Stimulated activated CD4-positive, alpha-beta T cell treated with anti-CD3 and anti-CD28 coated beads, Interleukin-1b, Interleukin-23, amount 100 ng/mL, for 4 hours (primary cell): ENCODE measurements around the gene CRYZL1.

Experiments
- DNase-seq, 2 donors: peaks; one replicate each; pipeline ENCODE4 v3.0.0-alpha.2; 2020; ENCODE audit warnings: low read depth in 2 of 2

CRYZL1 gene

DNA sequence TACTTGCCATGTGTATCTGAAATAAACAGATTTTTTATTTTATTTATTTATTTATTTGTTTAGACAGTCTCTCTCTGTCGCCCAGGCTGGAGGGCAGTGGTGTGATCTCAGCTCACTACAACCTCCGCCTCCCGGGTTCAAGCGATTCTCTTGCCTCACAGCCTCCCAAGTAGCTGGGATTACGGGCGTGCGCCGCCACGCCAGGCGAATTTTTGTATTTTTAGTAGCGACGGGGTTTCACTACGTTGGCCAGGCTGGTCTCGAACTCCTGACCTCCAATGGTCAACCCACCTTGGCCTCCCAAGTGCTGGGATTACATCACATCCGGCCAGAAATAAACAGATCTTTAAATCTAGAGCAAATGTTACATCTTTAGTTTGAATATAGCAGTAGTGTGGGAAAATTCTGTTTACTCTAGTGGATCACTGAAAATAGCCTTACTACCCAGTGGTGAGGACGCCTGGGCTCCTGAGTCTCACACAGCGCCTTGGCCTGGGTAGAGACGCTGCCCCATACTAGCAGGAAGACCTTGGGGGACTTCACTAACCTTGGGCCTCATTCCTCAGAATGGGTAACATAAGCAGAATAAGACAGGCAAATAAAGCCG lies 100.3 kb downstream of the CRYZL1 start:
- no peak for DNase-seq

DNA sequence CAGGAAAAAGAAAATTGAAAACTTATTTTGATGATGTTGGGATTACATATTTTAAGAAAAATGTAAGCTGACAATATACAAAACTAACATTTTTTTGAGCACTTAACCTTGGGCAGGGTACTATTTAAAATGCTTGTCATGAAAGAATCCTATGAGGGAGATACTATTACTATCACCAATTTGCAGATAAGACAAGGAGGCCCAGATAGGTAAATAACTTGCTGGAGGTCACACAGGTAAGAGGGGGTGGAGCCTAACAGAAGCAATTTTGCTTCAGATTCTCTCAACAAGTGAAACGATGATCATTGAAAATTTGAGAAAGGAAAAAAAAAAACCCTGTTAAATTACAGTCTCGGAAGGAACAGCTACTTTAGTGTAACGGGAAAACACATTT lies 100.8 kb downstream of the CRYZL1 start:
- no peak for DNase-seq

DNA sequence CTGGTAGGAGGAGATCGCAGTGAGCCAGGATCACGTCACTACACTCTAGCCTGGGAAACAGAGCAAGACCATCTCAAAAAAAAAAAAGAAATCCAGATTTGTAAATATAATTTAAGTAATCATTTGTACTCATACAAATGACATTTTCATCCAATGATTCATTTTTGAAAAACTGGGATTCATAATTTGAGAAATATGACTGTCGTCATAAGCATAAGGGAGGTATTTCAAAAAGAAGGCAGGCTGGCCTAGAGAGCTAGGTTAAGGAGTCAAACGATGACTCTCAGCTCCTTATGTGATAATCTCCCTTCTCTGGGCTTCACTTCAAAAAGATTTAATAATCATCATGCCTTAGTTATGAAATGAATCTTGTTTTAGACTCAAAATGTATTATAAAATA lies 101.9 kb downstream of the CRYZL1 start:
- DNase-seq: no peak
